Coronary artery (tissue), 2 donors: ENCODE measurements around the gene MOCS2.

ENCODE experiments used
- DNase-seq: peaks from one replicate; pipeline ENCODE4 v3.0.0-alpha.2; 2017; ENCODE audit warnings: low spot score
- H3K27ac ChIP-seq, 2 donors: fragments of 200-600 bp; sonication (generic); one replicate each; pipeline ENCODE4 v1.5.1; 2016 to 2019
- H3K4me3 ChIP-seq: fragments of 200-600 bp; sonication (generic); 2 replicates; pipeline ENCODE4 v1.5.1; 2016; ENCODE audit warnings: mild to moderate bottlenecking, moderate library complexity
- TF ChIP-seq, protein P1 (sequence below): fragments of 200-600 bp; sonication (generic); IDR thresholded peaks from one replicate; pipeline ENCODE4 v1.5.1; 2019; ENCODE audit warnings: antibody characterized with exemption

The MOCS2 gene

DNA sequence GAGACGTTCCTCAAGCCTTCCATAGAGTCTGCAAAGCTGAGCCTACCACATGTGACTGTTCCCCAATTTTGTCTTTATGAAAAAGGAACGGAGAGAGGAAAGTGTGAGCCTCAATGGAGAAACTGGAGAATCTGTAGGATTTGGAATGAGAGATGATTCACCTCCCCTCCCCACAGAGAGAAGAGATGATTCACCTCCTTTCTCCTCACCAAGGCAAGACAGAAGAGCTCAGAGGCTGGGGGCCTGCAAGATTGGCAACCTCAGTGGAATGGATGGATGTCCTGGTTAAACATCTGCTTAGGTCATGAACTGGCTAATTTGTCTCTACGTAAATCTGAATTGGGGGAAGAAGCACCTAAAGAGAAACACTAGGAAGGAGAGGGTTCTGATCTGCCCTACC is 17.0 kb upstream of the MOCS2 start:
- no peak for DNase-seq
- Histone ChIP-seq H3K27ac (no peak overlapping the region), H3K4me3 (no peak overlapping the region)
- TF ChIP-seq, protein P1, sequence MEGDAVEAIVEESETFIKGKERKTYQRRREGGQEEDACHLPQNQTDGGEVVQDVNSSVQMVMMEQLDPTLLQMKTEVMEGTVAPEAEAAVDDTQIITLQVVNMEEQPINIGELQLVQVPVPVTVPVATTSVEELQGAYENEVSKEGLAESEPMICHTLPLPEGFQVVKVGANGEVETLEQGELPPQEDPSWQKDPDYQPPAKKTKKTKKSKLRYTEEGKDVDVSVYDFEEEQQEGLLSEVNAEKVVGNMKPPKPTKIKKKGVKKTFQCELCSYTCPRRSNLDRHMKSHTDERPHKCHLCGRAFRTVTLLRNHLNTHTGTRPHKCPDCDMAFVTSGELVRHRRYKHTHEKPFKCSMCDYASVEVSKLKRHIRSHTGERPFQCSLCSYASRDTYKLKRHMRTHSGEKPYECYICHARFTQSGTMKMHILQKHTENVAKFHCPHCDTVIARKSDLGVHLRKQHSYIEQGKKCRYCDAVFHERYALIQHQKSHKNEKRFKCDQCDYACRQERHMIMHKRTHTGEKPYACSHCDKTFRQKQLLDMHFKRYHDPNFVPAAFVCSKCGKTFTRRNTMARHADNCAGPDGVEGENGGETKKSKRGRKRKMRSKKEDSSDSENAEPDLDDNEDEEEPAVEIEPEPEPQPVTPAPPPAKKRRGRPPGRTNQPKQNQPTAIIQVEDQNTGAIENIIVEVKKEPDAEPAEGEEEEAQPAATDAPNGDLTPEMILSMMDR: no peak

DNA sequence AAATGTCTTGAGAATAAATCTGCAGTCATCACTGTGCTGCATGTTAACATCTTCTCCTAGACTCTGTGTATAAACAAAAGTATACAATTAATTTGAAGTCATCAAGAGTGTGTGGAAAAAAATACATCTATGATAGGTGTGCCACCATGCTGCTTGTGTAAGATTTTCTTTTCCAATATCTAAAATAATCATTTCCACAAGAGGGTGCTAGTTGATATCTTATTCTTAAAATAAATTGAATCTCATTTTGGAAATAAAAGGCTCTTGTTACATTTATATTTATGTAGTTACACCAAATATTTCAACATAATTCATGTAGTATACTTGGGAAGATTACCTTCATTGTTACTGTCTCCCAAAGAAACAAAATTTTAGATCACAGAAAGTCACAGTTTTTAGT is 14.1 kb upstream of the MOCS2 start:
- no peak for DNase-seq
- no peak overlapping the region for H3K27ac ChIP-seq
- H3K4me3 ChIP-seq: no peak overlapping the region
- TF ChIP-seq, protein P1: no peak

DNA sequence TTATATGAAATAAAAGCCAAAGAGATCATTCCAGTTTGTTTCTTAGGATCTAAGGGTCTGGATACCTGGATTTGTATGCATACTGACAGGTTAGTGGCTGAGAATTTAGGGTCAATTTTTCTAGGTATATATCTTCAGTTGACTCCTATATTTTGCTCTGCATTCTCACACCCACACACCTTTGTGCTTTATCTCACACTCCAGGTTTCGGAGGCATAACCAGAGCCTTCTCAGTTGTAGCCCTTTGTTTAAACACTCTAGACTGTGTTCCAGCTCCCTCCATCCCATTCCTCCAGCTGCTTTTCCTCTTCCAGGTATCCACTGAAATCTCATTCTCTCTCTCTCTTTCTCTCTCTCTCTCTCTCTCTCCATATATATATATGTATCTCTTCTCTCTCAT is 10.6 kb upstream of the MOCS2 start:
- no peak overlapping the region for H3K27ac ChIP-seq
- TF ChIP-seq, protein P1: no peak
- no peak overlapping the region for H3K4me3 ChIP-seq
- DNase-seq: no peak

DNA sequence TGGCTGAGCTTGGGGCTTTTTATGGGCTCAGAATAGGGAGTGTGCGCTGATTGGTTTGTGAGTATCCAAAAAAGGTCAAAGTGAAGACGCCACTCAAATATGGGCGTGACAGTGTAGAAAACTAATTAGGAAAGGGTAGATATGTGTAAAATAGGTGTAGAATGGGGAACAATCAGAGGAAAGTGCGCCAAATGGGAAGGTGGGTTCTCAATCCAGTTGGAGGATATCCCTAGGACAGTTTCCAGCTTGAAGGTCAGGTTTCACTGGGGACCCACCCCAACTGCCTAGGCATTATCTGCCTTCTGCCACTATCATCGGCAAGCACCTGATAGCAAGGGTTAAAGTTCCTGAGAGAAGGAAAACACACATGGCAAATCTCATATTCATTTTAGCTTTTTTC is 9.3 kb upstream of the MOCS2 start:
- Histone ChIP-seq H3K4me3 (no peak overlapping the region), H3K27ac (no peak overlapping the region)
- no peak for DNase-seq
- TF ChIP-seq, protein P1: no peak

DNA sequence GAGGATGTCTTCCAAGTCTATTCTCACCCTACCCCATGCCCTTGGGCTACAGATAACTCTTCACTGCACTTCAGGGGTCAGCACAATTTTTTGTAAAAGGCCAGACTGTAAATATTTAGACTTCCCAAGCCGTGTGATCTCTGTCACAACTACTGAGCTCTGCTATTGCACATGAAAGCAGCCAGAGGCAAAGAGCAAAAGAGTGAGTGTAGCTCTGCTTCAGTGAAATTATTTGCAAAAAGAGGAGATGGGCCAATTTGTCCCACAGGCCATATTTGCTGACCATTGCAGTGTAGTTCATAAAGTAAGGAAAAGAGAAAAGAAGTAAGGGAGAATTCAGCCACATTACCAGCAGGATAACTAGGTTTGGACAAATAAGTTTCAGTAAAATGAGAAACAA is 7.0 kb upstream of the MOCS2 start:
- TF ChIP-seq, protein P1: no peak
- Histone ChIP-seq H3K4me3 (no peak overlapping the region), H3K27ac (no peak overlapping the region)
- no peak for DNase-seq

DNA sequence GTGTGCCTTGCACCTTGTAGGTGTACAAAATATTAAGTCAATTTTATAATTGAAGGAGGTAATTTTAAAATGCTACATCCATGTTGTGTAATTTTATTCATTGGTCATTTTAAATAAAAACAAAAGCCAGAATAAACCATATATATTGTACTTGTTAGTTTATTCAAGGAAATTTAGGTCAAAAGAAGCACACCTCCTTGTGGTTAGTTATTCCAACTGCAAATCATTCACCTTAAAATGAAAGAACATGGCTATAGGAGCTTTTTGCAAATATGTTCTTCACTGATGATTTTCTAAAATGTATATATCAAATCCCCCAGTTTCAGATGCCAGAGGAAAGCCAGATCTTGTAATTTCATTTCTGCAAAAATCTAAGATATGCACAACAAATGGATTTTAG is 5.4 kb upstream of the MOCS2 start:
- no peak for DNase-seq
- TF ChIP-seq, protein P1: no peak
- Histone ChIP-seq H3K27ac (no peak overlapping the region), H3K4me3 (no peak overlapping the region)

DNA sequence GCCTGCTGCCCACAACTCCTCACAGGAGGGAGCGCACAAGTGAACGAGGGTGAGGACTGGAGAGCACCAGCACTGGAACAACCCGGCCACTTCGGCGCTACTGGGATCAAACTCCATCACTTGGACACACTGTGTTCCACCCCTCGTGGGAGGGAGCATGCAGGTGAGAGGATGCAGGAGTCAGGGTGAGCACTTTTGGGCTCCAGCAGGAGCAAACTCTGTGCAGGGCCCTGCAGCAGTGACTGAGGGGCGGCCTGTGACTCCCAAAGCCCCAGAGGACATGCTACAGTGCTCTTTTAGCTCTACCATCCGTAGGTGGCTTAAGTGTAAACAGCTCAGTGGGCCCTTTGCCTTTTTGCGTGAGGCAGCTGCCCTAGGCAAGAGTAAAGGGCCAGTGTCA is 4.4 kb upstream of the MOCS2 start:
- Histone ChIP-seq H3K27ac (no peak overlapping the region), H3K4me3 (no peak overlapping the region)
- DNase-seq: no peak
- TF ChIP-seq, protein P1: no peak
